Small intestine (tissue), 7 donors: ENCODE data around the gene LINS1. TPM values are rescaled to one million over a fixed set of nuclear protein-coding genes. Genes with fewer than 3 reads are reported as not detected.

Experiments used
- DNase-seq, 2 donors: peaks; one replicate each; pipeline versions ENCODE4 v3.0.0 to v3.0.0-alpha.2; 2013
- FAIRE-seq: peaks from 2 replicates; lab custom pipeline; 2012; peaks lifted over from hg19 to GRCh38; lab: Jason Lieb, UNC
- H3K27ac ChIP-seq, 3 donors: one replicate each; pipeline ENCODE4 v1.5.1; 2013; ENCODE audit warnings: low read length in 2 of 3, mild to moderate bottlenecking in 2 of 3, control low read depth in 1 of 3, inconsistent platforms in 1 of 3, low read depth in 1 of 3, moderate library complexity in 1 of 3
- H3K27me3 ChIP-seq, 3 donors: one replicate each; pipeline ENCODE4 v1.6.1; 2013; ENCODE audit warnings: low read length in 3 of 3, inconsistent platforms in 1 of 3; ENCODE audit not compliant: control insufficient read depth in 3 of 3, insufficient read depth in 3 of 3
- H3K36me3 ChIP-seq, 3 donors: one replicate each; pipeline ENCODE4 v1.6.1; 2013; ENCODE audit warnings: low read length in 3 of 3, inconsistent platforms in 1 of 3, low read depth in 1 of 3, mild to moderate bottlenecking in 1 of 3, moderate library complexity in 1 of 3; ENCODE audit not compliant: control insufficient read depth in 3 of 3, insufficient read depth in 2 of 3
- H3K4me1 ChIP-seq, 3 donors: one replicate each; pipeline ENCODE4 v1.6.1; 2013; ENCODE audit warnings: low read length in 2 of 3, inconsistent platforms in 1 of 3, low read depth in 1 of 3, mild to moderate bottlenecking in 1 of 3, moderate library complexity in 1 of 3; ENCODE audit not compliant: control insufficient read depth in 3 of 3, insufficient read depth in 2 of 3
- H3K4me3 ChIP-seq, 3 donors: one replicate each; pipeline ENCODE4 v1.5.1; 2013; ENCODE audit warnings: low read length in 3 of 3, control low read depth in 1 of 3, inconsistent platforms in 1 of 3, low read depth in 1 of 3, mild to moderate bottlenecking in 1 of 3, moderate library complexity in 1 of 3
- H3K9me3 ChIP-seq, 2 donors: one replicate each; pipeline ENCODE4 v1.6.1; 2013; ENCODE audit warnings: low read depth in 1 of 2, low read length in 1 of 2; ENCODE audit not compliant: control insufficient read depth in 2 of 2, insufficient read depth in 1 of 2
- WGBS, 3 donors: extraction: QIAGEN DNeasy Blood & Tissue Kit; methylation state at CpG; one replicate each; pipeline ENCODE4 v1.1.7; 2013; 5-methylcytosine and 5-hydroxymethylcytosine counted together
- polyA plus RNA-seq, 4 donors: library from polyadenylated mRNA; stranded (reverse) in 3 of 4; unstranded in 1 of 4; fragments of 200-250 nt in 3 of 4; fragments of 120-200 nt in 1 of 4; gene quantifications; one replicate each; pipeline versions ENCODE4 v1.2.1 to v1.2.3, GENCODE V29; 2013
- donor health status: healthy with polysubstance abuse.
- donor health status: control.
- donor health status: control.
- donor health status: Bipolar disorder and iron deficiency.
- donor health status: healthy.

Gene LINS1
- polyA plus RNA-seq, 4 donors: 2.4 to 17.5 (median 5.7) TPM

DNA sequence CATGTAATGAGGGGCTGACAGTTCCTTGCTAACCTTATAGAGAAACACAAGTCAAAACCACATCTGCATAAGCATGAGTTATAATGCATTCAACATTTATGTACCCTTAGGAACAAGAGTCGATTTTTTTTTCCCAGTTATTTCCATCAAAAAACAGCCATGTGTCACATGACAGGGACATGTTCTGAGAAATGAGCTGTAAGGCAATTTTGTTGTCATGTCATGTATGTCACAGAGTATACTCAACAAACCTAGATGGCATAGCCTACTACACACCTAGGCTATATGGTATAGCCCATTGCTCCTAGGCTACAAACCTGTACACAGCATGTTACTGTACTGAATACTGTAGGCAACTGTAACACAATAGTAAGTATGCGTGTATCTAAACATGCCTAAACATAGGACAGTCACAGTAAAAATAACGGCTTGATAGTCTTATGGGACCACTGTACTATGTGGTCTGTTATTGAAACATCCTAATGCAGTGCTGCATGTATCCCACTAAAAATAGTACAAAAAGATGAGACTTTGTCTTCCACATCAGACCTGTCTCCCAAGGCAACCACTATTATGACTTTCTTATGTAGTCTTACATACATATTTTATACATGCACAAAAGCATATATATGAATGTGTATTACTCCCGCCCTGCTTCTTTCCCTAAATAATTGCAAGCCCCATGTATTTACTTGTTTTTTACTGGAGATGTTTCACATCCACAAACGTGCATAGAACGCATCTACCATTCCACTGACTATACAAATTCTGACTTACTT is 34.9 kb downstream of the LINS1 start:
- DNase-seq: no peak
- Histone ChIP-seq H3K9me3 (no peaks in the 10 kb centered on the region), H3K4me3 (no peak overlapping the region), H3K36me3 (peaks cover 3 to 13% (median 11%) of the 10 kb centered on the region in 3 donors), H3K4me1 (no peaks in the 10 kb centered on the region), H3K27me3 (no peaks in the 10 kb centered on the region), H3K27ac (no peak overlapping the region)
- 93 to 95% (median 94%) methylated on average over 6 of the region's 6 CpGs for WGBS, 3 donors
- no peak for FAIRE-seq

DNA sequence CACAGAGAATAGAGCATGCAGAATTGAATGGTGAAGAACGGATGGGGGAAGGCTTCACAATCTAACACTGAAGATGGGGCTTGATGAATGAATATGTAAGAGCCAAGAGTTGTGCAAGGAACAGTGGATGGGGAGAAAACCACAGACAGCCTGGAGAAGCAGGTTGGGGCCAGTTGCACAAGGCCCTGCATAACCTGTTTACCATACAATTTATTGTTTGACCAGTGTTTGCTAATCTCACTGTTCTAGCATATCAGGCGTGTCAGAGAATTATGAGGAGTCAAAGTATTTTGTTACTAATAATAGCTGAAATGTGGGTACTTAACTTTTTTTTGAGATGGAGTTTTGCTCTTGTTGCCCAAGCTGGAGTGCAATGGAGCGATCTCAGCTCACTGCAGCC is 36.4 kb downstream of the LINS1 start:
- Histone ChIP-seq H3K27me3 (no peaks in the 10 kb centered on the region), H3K27ac (no peak overlapping the region), H3K9me3 (no peaks in the 10 kb centered on the region), H3K4me3 (no peak overlapping the region), H3K36me3 (peaks cover 0 to 11% (median 4%) of the 10 kb centered on the region in 3 donors), H3K4me1 (no peaks in the 10 kb centered on the region)
- DNase-seq: no peak
- WGBS, 3 donors: 82 to 91% (median 84%) methylated on average over 3 of the region's 3 CpGs
- FAIRE-seq: no peak

DNA sequence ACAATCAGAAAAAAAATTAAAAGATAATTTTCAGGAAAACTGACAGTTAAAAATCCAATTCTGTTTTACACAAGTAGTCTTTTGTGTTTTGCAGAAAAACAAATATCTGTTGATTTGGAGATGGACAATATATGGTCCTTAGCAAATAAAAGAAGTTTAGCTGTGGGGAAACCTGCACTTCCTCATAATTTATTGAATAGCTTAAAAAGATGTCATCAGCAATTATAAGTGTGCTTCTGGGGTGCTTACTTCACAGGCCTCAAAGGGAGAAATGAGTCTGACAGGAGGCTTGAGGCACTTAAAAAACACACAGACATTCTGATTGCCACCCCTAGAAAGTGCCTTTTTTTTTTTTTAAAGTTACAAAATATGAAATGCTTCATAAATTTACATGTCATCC is 41.7 kb downstream of the LINS1 start:
- H3K27me3 ChIP-seq: no peaks in the 10 kb centered on the region
- H3K4me1 ChIP-seq: no peaks in the 10 kb centered on the region
- no peaks in the 10 kb centered on the region for H3K36me3 ChIP-seq
- peaks cover 0 to 9% of the 10 kb centered on the region in 2 donors for H3K9me3 ChIP-seq
- no peak for FAIRE-seq
- no peak for DNase-seq
- no peak overlapping the region for H3K27ac ChIP-seq
- no peak overlapping the region for H3K4me3 ChIP-seq

DNA sequence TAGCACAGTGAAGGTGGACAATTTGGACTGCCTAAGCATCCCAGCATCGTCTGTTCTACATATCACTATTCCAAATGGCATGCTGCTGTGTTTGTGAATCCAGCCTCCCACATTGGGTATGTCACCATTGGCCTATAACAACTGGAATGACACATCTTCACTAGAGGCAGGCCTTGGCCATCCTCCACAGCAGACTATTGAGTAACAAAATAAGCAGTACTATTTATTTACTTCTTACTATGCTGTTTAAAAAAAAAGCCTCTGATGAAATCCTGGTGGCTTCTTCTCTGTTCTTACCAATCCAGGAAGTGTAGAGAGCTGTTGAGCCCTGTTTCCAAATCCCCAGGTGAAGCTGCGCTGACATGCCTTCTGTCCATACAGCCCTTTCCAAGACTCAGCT is 42.7 kb downstream of the LINS1 start:
- DNase-seq (no peak), FAIRE-seq (no peak)
- H3K27ac ChIP-seq: no peak overlapping the region
- no peak overlapping the region for H3K4me3 ChIP-seq
- H3K4me1 ChIP-seq: no peaks in the 10 kb centered on the region
- H3K36me3 ChIP-seq: no peaks in the 10 kb centered on the region
- H3K9me3 ChIP-seq: peaks cover 0 to 9% of the 10 kb centered on the region in 2 donors
- no peaks in the 10 kb centered on the region for H3K27me3 ChIP-seq
- 80 to 93% (median 87%) methylated on average over 2 of the region's 2 CpGs for WGBS, 3 donors

DNA sequence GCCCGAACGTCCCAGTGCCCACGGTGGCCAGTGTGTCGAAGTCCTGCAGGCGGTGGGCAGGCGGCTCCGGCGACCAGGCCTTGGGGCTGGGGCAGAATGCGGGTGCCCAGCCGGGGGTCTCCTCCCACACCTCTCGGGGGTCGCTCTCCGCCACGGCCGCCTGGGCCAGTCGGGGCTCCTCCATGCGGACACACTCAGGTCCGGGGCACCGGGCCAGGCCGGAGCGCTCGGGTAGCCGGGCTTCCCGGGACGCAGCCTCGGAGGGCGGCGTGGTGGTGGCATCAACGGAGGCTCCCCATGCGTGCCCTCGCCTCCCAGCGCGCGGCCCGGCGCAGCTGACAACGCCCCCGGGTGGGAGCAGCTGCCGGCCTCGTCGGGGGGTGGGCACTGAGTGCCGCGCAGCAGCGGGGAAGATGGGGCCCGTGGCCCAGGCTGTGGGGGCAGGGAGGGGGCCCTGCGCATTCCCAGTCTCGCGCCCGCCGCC is 43.2 kb downstream of the LINS1 start:
- no peaks in the 10 kb centered on the region for H3K4me1 ChIP-seq
- H3K27ac ChIP-seq: no peak overlapping the region
- DNase-seq: no peak
- H3K9me3 ChIP-seq: peaks cover 0 to 13% of the 10 kb centered on the region in 2 donors
- H3K36me3 ChIP-seq: no peaks in the 10 kb centered on the region
- no peaks in the 10 kb centered on the region for H3K27me3 ChIP-seq
- FAIRE-seq: no peak
- no peak overlapping the region for H3K4me3 ChIP-seq
- WGBS, 3 donors: 93 to 96% (median 95%) methylated on average over 37 to 50 of the region's 50 CpGs

DNA sequence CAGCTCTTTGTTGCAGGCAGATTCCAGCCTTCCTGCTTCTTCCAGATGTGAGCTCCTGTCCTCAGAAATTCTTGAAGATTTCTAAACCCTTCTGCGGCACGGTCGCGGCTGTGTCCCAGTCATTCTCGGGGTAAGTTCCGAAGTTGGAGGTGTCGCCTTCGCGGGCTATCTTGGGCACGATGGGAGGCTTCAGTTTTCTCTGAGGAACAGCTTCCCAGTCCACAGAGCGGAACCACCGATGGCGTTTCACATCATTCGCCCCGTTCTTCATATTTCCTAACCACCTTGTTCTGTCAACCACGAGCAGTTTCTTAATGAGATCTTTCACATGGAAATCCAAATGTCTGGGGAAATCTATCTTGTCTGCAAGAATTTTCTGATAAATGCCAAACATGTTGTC is 48.5 kb downstream of the LINS1 start:
- Histone ChIP-seq H3K27me3 (no peaks in the 10 kb centered on the region), H3K27ac (no peak overlapping the region), H3K9me3 (peaks cover 0 to 22% of the 10 kb centered on the region in 2 donors), H3K4me1 (no peaks in the 10 kb centered on the region), H3K36me3 (peaks cover 0 to 3% (median 0%) of the 10 kb centered on the region in 3 donors), H3K4me3 (no peak overlapping the region)
- FAIRE-seq (no peak), DNase-seq (no peak)
- 93 to 94% (median 94%) methylated on average over 16 of the region's 16 CpGs for WGBS, 3 donors

DNA sequence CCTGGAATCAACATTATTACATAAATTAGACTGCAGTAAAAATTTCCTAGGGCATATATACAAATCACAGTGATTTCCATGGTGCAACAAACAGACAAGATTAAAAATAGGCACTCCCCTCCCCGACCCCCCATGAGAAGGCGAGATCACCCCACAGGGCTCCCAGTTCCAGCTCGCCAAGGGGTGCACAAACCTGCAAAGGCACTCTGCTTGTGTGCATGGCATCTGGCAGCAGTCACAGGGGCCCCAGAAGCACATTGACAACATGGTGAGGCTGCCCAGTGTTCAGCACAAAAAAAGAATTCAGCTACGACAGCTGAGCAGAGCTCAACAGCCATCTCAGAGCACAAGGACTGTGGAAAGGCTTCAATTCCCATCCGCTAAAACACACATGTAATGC is 54.0 kb downstream of the LINS1 start:
- Histone ChIP-seq H3K9me3 (peaks cover 0 to 13% of the 10 kb centered on the region in 2 donors), H3K4me1 (no peaks in the 10 kb centered on the region), H3K27me3 (peaks cover 0 to 15% (median 15%) of the 10 kb centered on the region in 3 donors), H3K36me3 (no peaks in the 10 kb centered on the region), H3K4me3 (no peak overlapping the region), H3K27ac (no peak overlapping the region)
- DNase-seq: no peak
- 86 to 88% (median 86%) methylated on average over 5 of the region's 5 CpGs for WGBS, 3 donors
- FAIRE-seq: no peak

DNA sequence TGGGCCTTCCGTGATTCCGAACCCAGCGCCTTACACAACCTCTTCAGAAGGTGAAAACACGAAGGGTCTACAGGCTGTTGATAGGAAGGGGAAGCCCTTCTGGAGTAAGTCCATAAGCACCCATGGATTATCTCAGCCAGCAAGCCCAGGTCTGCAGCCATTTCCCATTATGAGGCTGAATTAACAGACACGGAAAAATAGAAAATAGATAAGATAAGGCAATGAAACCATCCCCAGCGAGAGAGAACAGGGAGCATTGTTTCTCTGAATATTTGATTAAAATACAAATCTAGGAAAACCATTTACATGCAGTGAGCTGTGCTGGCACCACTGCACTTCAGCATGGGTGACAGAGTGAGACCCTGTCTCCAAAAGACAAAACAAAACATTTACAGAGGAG is 57.0 kb downstream of the LINS1 start:
- Histone ChIP-seq H3K27ac (no peak overlapping the region), H3K4me3 (no peak overlapping the region), H3K9me3 (peaks cover 0 to 3% of the 10 kb centered on the region in 2 donors), H3K27me3 (peaks cover 0 to 15% (median 15%) of the 10 kb centered on the region in 3 donors), H3K4me1 (no peaks in the 10 kb centered on the region), H3K36me3 (no peaks in the 10 kb centered on the region)
- FAIRE-seq (no peak), DNase-seq (no peak)
- WGBS, 3 donors: 60 to 68% (median 63%) methylated on average over 6 of the region's 6 CpGs
